GM10266 (cell line): Measurements from ENCODE around the gene SAP30BP.

ENCODE experiments used
- DNase-seq: peaks from one replicate; pipeline ENCODE4 v3.0.0; 2012; ENCODE audit errors: extremely low spot score
- CTCF ChIP-seq: IDR thresholded peaks from 2 replicates; pipeline ENCODE4 v1.5.1; 2012; ENCODE audit warnings: mild to moderate bottlenecking, low read depth; ENCODE audit not compliant: control insufficient read depth, insufficient read depth; ENCODE audit errors: missing control alignments

Gene SAP30BP

GRCh38 chr17:75755205-75755901, 88.2 kb downstream of the SAP30BP start:
- DNase-seq, result no peak
- no peak for TF ChIP-seq CTCF

- TF ChIP-seq CTCF, result no peak
- no peak for DNase-seq
Measured at GRCh38 chr17:75755990-75756389, 88.9 kb downstream of the SAP30BP start.

- DNase-seq, result no peak
- no peak for TF ChIP-seq CTCF
Measured at GRCh38 chr17:75756451-75757085, 89.4 kb downstream of the SAP30BP start.

- no peak for DNase-seq
- TF ChIP-seq CTCF, result no peak
Measured at GRCh38 chr17:75757086-75757681, 90.0 kb downstream of the SAP30BP start.
